K562 (cell line): ENCODE results near the gene C20orf141. TPM values are rescaled to one million over a fixed set of nuclear protein-coding genes. Genes with fewer than 3 reads are reported as not detected.

ENCODE experiments used
- ATAC-seq: fragments of 200-7000 bp; cut with Tn5 transposase; 3 replicates; pipeline ENCODE4 v1.9.1; 2020; ENCODE audit warnings: moderate library complexity
- BruUV-seq: library from RNA; stranded (reverse); fragments of 400-500 nt; replicated peaks from 2 replicates; lab custom pipeline; 2021; lab: Mats Ljungman, UMichigan
- CTCF ChIA-PET: fragments of 300-600 bp; formaldehyde crosslinking; extraction: SDS; loops from one replicate; lab custom pipeline; 2021; ENCODE audit warnings: low intra/inter-chr PET ratio; lab: Yijun Ruan, JAX
- POLR2A ChIA-PET: fragments of 300-600, 350-650 bp; sonication (Branson Sonifier 250); formaldehyde crosslinking; extraction: SDS; loops from one replicate; lab custom pipeline; 2021; ENCODE audit warnings: antibody characterized with exemption, inconsistent platforms; lab: Yijun Ruan, JAX
- DNase-seq, 4 experiments: peaks; one replicate each; pipeline versions ENCODE4 v3.0.0 to v3.0.0-alpha.2; 2011 to 2018; ENCODE audit warnings: low spot score in 3 of 4, mixed read lengths in 3 of 4; ENCODE audit errors: extremely low read depth in 1 of 4
- FAIRE-seq: peaks from 2 replicates; lab custom pipeline; 2011; peaks lifted over from hg19 to GRCh38; lab: Jason Lieb, UNC
- H2AFZ ChIP-seq: 2 replicates; pipeline ENCODE4 v1.6.0; 2011; ENCODE audit warnings: low read depth, low read length, control low read depth, inconsistent platforms
- H3K27ac ChIP-seq: fragments of 200-600 bp; 3 replicates; pipeline ENCODE4 v1.8.0; 2011; ENCODE audit warnings: low read depth, mild to moderate bottlenecking, control low read depth, inconsistent platforms, low read length, moderate library complexity, mixed read lengths; ENCODE audit errors: extremely low read depth
- H3K27me3 ChIP-seq, 2 experiments: fragments of 300-600 bp in 1 of 2; 2 replicates in 1 of 2; 3 replicates in 1 of 2; pipeline versions ENCODE4 v1.6.0 to v1.8.0; 2011; ENCODE audit warnings: inconsistent platforms in 2 of 2, low read length in 2 of 2, mild to moderate bottlenecking in 1 of 2, mixed read lengths in 1 of 2, moderate library complexity in 1 of 2; ENCODE audit not compliant: control insufficient read depth in 2 of 2, insufficient read depth in 2 of 2
- H3K36me3 ChIP-seq: fragments of 300-600 bp; 3 replicates; pipeline ENCODE4 v1.8.0; 2011; ENCODE audit warnings: mild to moderate bottlenecking, low read length, inconsistent platforms; ENCODE audit not compliant: control insufficient read depth, insufficient read depth
- H3K4me1 ChIP-seq, 2 experiments: fragments of 200-600 bp in 1 of 2; replicated peaks in 1 of 2; 2 replicates in 1 of 2; 3 replicates in 1 of 2; pipeline versions ENCODE4 v1.5.1 to v1.8.0; 2011; ENCODE audit warnings: inconsistent platforms in 2 of 2, low read length in 2 of 2, mild to moderate bottlenecking in 1 of 2, mixed read lengths in 1 of 2, moderate library complexity in 1 of 2; ENCODE audit not compliant: control insufficient read depth in 2 of 2, insufficient read depth in 2 of 2
- H3K4me2 ChIP-seq: 2 replicates; pipeline ENCODE4 v1.6.1; 2011; ENCODE audit warnings: low read length, control low read depth, inconsistent platforms, mixed read lengths; ENCODE audit not compliant: insufficient read depth
- H3K4me3 ChIP-seq: fragments of 200-600 bp; sonication (generic), shearing (Covaris generic); 2 replicates; pipeline ENCODE4 v1.5.1; 2016; ENCODE audit warnings: control low read depth, inconsistent platforms
- H3K79me2 ChIP-seq: fragments of 200-600 bp; 3 replicates; pipeline ENCODE4 v1.8.0; 2011; ENCODE audit warnings: low read length, inconsistent platforms; ENCODE audit not compliant: control insufficient read depth, insufficient read depth
- H3K9ac ChIP-seq, 2 experiments: 2 replicates each; pipeline versions ENCODE4 v1.6.0 to v1.6.1; 2011; ENCODE audit warnings: low read depth in 2 of 2, low read length in 2 of 2, control low read depth in 1 of 2, inconsistent platforms in 1 of 2, mild to moderate bottlenecking in 1 of 2, mixed read lengths in 1 of 2; ENCODE audit not compliant: insufficient read depth in 1 of 2
- H3K9me1 ChIP-seq: one replicate; pipeline ENCODE4 v1.6.0; 2011; ENCODE audit warnings: inconsistent platforms, mild to moderate bottlenecking, low read length, moderate library complexity; ENCODE audit not compliant: control insufficient read depth, insufficient read depth
- H3K9me3 ChIP-seq: replicated peaks from 2 replicates; pipeline ENCODE4 v1.5.1; 2011; ENCODE audit warnings: low read depth, low read length, inconsistent platforms; ENCODE audit not compliant: control insufficient read depth, insufficient read depth
- H4K20me1 ChIP-seq: replicated peaks from 2 replicates; pipeline ENCODE4 v1.6.1; 2011; ENCODE audit warnings: low read length, inconsistent platforms, mixed read lengths; ENCODE audit not compliant: control insufficient read depth, insufficient read depth
- ETV1 ChIP-seq: fragments of 450-650 bp; conservative IDR thresholded peaks from 2 replicates; pipeline ENCODE4 v1.6.1; 2016; ENCODE audit warnings: missing genetic modification characterization, control low read depth, low read depth, missing compliant biosample characterization
- WGBS: fragments of 100-300 bp; shearing (Covaris generic); methylation state at CpG from one replicate; pipeline ENCODE4 v1.1.6; 2016; ENCODE audit warnings: low coverage, mixed read lengths; ENCODE audit not compliant: insufficient coverage; ENCODE audit errors: missing lambda C conversion rate; 5-methylcytosine and 5-hydroxymethylcytosine counted together
- in situ Hi-C: fragments of 300-500 bp; cut with MboI; formaldehyde crosslinking; loops from 4 replicates; pipeline ENCODE4 v1.15.0; 2018; ENCODE audit warnings: inconsistent platforms, mixed read lengths
- intact Hi-C: fragments of 100-400 bp; cut with micrococcal nuclease; formaldehyde crosslinking; loops from 2 replicates; pipeline ENCODE4 v1.14.2; 2022
- polyA plus RNA-seq, 8 experiments: library from polyadenylated mRNA; depleted of rRNA in 4 of 8; stranded (reverse) in 5 of 8; unstranded in 3 of 8; fragments of >200 nt; fragmentation: Nextera tagmentation in 2 of 8; fragmentation: Illumina TruSeq in 1 of 8; extraction: Ambion mirVana in 2 of 8; extraction: Trizol in 1 of 8; gene quantifications; 2 replicates each; pipeline versions ENCODE4 v1.2.1 to v1.2.3, GENCODE V29; 2011 to 2014; ENCODE audit warnings: inconsistent platforms in 1 of 8, missing spikeins in 1 of 8
- total RNA-seq, 7 experiments: library from RNA; depleted of rRNA in 6 of 7; stranded (reverse); fragments of >200 nt in 6 of 7; fragmentation: Illumina TruSeq in 2 of 7; extraction: Trizol in 2 of 7; gene quantifications; 2 replicates each; pipeline versions ENCODE4 v1.2.1 to v1.2.3, GENCODE V29; 2011 to 2021; ENCODE audit warnings: low replicate concordance in 1 of 7
- TF ChIP-seq, protein P1 (sequence below), 3 experiments: IDR thresholded peaks in 2 of 3; conservative IDR thresholded peaks in 1 of 3; 2 replicates each; pipeline ENCODE4 v1.5.1; 2011 to 2012; ENCODE audit warnings: low read length in 3 of 3, mild to moderate bottlenecking in 3 of 3, control low read depth in 2 of 3, improper control_type of control experiment in 1 of 3, inconsistent platforms in 1 of 3, low read depth in 1 of 3, mixed read lengths in 1 of 3, moderate library complexity in 1 of 3; ENCODE audit not compliant: insufficient read depth in 2 of 3
- TF ChIP-seq, protein P2 (sequence below), 2 experiments: fragments of 450-650 bp; IDR thresholded peaks; 2 replicates each; pipeline ENCODE4 v1.6.1; 2016
- TF ChIP-seq, protein P3 (sequence below): fragments of 450-650 bp; IDR thresholded peaks from 2 replicates; pipeline ENCODE4 v1.6.1; 2016

The C20orf141 gene
- total and polyA plus RNA-seq, 9 of the 15 experiments (the other 6 are each of a cell fraction or from before 2014, with no cell fraction given): not detected

DNA sequence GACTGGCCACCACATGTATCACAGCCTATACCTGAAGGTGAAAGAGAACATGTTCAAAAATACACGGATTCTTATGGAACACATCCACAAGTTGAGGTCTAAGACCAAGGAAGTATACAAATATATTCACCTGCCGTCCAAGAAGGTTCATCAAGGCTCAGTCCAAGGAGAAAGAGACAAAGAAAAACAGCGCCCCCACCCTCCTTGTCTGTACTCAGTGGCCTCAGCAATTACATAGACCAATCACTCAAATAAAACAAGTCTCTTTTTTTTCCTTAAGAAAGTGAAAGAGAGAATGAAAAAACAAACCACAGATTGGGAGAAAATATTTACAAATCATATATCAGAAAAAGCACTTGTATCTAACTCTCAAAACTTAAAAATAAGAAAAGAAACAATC is 33.8 kb upstream of the C20orf141 start:
- H3K4me3 ChIP-seq: no peak overlapping the region
- ChIA-PET POLR2A (interaction anchor here (0.6 to 0.7 kb wide), 2 partner anchors 82 to 313 kb away, joined by 3 read pairs; no protein-coding TSS in a partner anchor), CTCF (no interaction called here)
- H3K27me3 ChIP-seq: peaks cover 0 to 4% of the 10 kb centered on the region in 2 experiments; a peak in 2 of 5 replicates
- no peak overlapping the region for H3K4me2 ChIP-seq
- H3K9ac ChIP-seq: no peak overlapping the region
- intact Hi-C loops: no loop called here
- DNase-seq (no peak), FAIRE-seq (no peak), ATAC-seq (peak; percentile 70; the same call in 2 of the 3 replicates)
- H3K9me1 ChIP-seq: no peaks in the 10 kb centered on the region
- H3K4me1 ChIP-seq: no peaks in the 10 kb centered on the region
- H2AFZ ChIP-seq: no peak overlapping the region
- no peaks in the 10 kb centered on the region for H3K9me3 ChIP-seq
- TF ChIP-seq, protein P1, sequence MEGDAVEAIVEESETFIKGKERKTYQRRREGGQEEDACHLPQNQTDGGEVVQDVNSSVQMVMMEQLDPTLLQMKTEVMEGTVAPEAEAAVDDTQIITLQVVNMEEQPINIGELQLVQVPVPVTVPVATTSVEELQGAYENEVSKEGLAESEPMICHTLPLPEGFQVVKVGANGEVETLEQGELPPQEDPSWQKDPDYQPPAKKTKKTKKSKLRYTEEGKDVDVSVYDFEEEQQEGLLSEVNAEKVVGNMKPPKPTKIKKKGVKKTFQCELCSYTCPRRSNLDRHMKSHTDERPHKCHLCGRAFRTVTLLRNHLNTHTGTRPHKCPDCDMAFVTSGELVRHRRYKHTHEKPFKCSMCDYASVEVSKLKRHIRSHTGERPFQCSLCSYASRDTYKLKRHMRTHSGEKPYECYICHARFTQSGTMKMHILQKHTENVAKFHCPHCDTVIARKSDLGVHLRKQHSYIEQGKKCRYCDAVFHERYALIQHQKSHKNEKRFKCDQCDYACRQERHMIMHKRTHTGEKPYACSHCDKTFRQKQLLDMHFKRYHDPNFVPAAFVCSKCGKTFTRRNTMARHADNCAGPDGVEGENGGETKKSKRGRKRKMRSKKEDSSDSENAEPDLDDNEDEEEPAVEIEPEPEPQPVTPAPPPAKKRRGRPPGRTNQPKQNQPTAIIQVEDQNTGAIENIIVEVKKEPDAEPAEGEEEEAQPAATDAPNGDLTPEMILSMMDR (IDR thresholded peaks at IDR 0.05 in 2 of 3, conservative IDR thresholded peaks at IDR 0.05 in 1 of 3; ENCODE audit: insufficient read depth in 2 of 3, low read depth in 1 of 3, low read length in 3 of 3): peak; percentile 5 to 28 (median 17); a peak in 1 of 6 replicates
- TF ChIP-seq, protein P2, sequence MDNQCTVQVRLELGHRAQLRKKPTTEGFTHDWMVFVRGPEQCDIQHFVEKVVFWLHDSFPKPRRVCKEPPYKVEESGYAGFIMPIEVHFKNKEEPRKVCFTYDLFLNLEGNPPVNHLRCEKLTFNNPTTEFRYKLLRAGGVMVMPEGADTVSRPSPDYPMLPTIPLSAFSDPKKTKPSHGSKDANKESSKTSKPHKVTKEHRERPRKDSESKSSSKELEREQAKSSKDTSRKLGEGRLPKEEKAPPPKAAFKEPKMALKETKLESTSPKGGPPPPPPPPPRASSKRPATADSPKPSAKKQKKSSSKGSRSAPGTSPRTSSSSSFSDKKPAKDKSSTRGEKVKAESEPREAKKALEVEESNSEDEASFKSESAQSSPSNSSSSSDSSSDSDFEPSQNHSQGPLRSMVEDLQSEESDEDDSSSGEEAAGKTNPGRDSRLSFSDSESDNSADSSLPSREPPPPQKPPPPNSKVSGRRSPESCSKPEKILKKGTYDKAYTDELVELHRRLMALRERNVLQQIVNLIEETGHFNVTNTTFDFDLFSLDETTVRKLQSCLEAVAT (IDR thresholded peaks at IDR 0.05): no peak
- TF ChIP-seq, protein P3, sequence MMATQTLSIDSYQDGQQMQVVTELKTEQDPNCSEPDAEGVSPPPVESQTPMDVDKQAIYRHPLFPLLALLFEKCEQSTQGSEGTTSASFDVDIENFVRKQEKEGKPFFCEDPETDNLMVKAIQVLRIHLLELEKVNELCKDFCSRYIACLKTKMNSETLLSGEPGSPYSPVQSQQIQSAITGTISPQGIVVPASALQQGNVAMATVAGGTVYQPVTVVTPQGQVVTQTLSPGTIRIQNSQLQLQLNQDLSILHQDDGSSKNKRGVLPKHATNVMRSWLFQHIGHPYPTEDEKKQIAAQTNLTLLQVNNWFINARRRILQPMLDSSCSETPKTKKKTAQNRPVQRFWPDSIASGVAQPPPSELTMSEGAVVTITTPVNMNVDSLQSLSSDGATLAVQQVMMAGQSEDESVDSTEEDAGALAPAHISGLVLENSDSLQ: peak; percentile 31; the same call in 1 of the 2 replicates
- no peak for TF ChIP-seq ETV1 (tag)
- no peak overlapping the region for H3K27ac ChIP-seq
- 0% methylated on average over 3 of the region's 3 CpGs for WGBS
- no peaks in the 10 kb centered on the region for H4K20me1 ChIP-seq
- H3K36me3 ChIP-seq: no peaks in the 10 kb centered on the region
- no peaks in the 10 kb centered on the region for H3K79me2 ChIP-seq
- in situ Hi-C loops: no loop called here
- no TSS peak for BruUV-seq
